CD8-positive, alpha-beta memory T cell (primary cell): Measurements from ENCODE around the gene C1QTNF8. TPM values are rescaled to one million over a fixed set of nuclear protein-coding genes. Genes with fewer than 3 reads are reported as not detected.

Source experiments
- CTCF ChIA-PET: fragments of 350-600 bp; sonication (Branson Sonifier 250); formaldehyde crosslinking; loops from one replicate; lab custom pipeline; 2021; ENCODE audit warnings: antibody characterized with exemption; lab: Charles Lee
- POLR2A ChIA-PET: fragments of 350-600 bp; sonication (Branson Sonifier 250); formaldehyde crosslinking; loops from one replicate; lab custom pipeline; 2021; ENCODE audit warnings: antibody characterized with exemption; lab: Charles Lee
- DNase-seq, 5 donors: peaks; one replicate each; pipeline versions ENCODE4 v3.0.0 to v3.0.0-alpha.2; 2020 to 2022; ENCODE audit warnings: mixed read lengths in 1 of 5
- H3K27ac ChIP-seq: one replicate; pipeline ENCODE4 v1.7.0; 2013; ENCODE audit warnings: low read depth, mild to moderate bottlenecking, low read length, moderate library complexity
- H3K27me3 ChIP-seq: 2 replicates; pipeline ENCODE4 v1.7.0; 2013; ENCODE audit warnings: low read length, mild to moderate bottlenecking; ENCODE audit not compliant: insufficient read depth, poor library complexity, severe bottlenecking
- H3K36me3 ChIP-seq: 2 replicates; pipeline ENCODE4 v1.7.0; 2013; ENCODE audit warnings: mild to moderate bottlenecking, low read length, moderate library complexity; ENCODE audit not compliant: insufficient read depth
- H3K4me1 ChIP-seq: 2 replicates; pipeline ENCODE4 v1.7.0; 2013; ENCODE audit warnings: mild to moderate bottlenecking, low read length, moderate library complexity; ENCODE audit not compliant: insufficient read depth
- H3K4me3 ChIP-seq: 2 replicates; pipeline ENCODE4 v1.7.0; 2013; ENCODE audit warnings: mild to moderate bottlenecking, low read length
- H3K9me3 ChIP-seq: 2 replicates; pipeline ENCODE4 v1.7.0; 2013; ENCODE audit warnings: mild to moderate bottlenecking, low read length
- H3K27ac Mint-ChIP-seq, 8 donors: one replicate each; pipeline ENCODE4 v1.8.0; 2020 to 2021; ENCODE audit warnings: mixed read lengths in 8 of 8, mild to moderate bottlenecking in 6 of 8, inconsistent platforms in 3 of 8, moderate library complexity in 3 of 8
- H3K27me3 Mint-ChIP-seq, 2 donors: one replicate each; pipeline ENCODE4 v1.8.0; 2020 to 2021; ENCODE audit warnings: mixed read lengths in 2 of 2, mild to moderate bottlenecking in 1 of 2, moderate library complexity in 1 of 2
- H3K36me3 Mint-ChIP-seq, 3 donors: one replicate each; pipeline ENCODE4 v1.8.0; 2020 to 2021; ENCODE audit warnings: mixed read lengths in 3 of 3, inconsistent platforms in 1 of 3, mild to moderate bottlenecking in 1 of 3
- H3K4me1 Mint-ChIP-seq, 3 donors: one replicate each; pipeline ENCODE4 v1.8.0; 2020 to 2021; ENCODE audit warnings: mixed read lengths in 3 of 3, inconsistent platforms in 1 of 3, mild to moderate bottlenecking in 1 of 3
- H3K4me3 Mint-ChIP-seq, 7 donors: one replicate each; pipeline ENCODE4 v1.8.0; 2020 to 2021; ENCODE audit warnings: mixed read lengths in 7 of 7, mild to moderate bottlenecking in 6 of 7, moderate library complexity in 4 of 7, inconsistent platforms in 2 of 7
- H3K9me3 Mint-ChIP-seq, 5 donors: one replicate each; pipeline ENCODE4 v1.8.0; 2020 to 2022; ENCODE audit warnings: mixed read lengths in 5 of 5, mild to moderate bottlenecking in 3 of 5, moderate library complexity in 2 of 5, inconsistent platforms in 1 of 5
- polyA plus RNA-seq: library from polyadenylated mRNA; unstranded; fragments of 300-500 nt; fragmentation: Illumina TruSeq; gene quantifications from one replicate; pipeline ENCODE4 v1.2.3, GENCODE V29; 2021
- total RNA-seq, 2 experiments: library from RNA; stranded (reverse); gene quantifications; one replicate each; pipeline ENCODE4 v1.2.3, GENCODE V29; 2021

C1QTNF8 gene
- total and polyA plus RNA-seq, 3 experiments from 2014 or later, result not detected

DNA sequence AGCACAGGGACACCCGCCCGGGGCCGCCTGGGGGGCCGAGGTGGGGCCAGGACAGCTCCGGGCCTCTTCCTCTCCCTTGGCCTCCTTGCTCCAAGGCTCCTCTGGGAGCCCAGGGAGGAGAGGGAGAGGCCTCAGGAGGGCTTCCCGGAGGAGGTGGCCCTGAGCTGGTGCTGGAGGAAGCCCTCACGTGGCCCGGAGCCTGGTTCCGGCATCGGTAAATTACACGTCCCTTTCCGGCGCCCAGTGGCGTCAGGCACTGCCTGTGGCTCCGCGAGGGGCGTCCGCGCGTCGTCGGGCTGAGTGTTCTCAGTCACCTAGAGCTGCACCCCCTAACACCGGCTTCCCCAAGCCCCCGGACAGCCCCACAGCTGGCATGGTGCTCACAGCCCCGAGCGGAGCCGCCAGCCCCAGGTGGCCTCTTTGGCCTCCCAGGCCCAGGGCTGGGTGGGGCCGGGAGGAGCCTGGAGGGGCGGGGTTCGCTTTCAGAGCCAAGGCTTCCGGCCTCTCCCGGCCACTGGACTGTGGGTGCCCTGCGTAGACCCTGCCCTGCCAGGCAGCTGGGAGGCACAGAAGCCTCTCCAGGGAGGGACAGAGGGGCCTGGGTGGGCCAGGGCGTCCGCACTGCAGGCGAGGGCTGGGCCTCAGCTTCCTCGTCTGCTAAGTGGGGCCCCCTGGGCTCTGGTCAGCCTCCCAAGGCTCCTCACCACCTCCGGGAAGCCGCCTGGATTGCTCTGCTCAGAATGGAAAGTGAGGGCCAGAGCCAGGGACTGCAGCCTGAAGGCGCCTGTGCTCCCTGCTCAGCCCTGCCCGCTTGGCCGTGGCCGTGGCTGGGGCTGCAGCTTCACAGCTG is 51.4 kb downstream of the C1QTNF8 start:
- Mint-ChIP-seq H3K27ac (no peak overlapping the region), H3K4me3 (no peak overlapping the region), H3K36me3 (no peaks in the 10 kb centered on the region), H3K27me3 (peaks cover 2 to 9% of the 10 kb centered on the region in 2 donors), H3K9me3 (peaks cover 0 to 3% (median 0%) of the 10 kb centered on the region in 5 donors), H3K4me1 (peaks cover 0 to 1% (median 0%) of the 10 kb centered on the region in 3 donors)
- Histone ChIP-seq H3K27ac (no peak overlapping the region), H3K4me1 (no peaks in the 10 kb centered on the region), H3K36me3 (no peaks in the 10 kb centered on the region), H3K4me3 (no peak overlapping the region), H3K9me3 (no peaks in the 10 kb centered on the region), H3K27me3 (no peaks in the 10 kb centered on the region)
- CTCF ChIA-PET, result no interaction called here
- no peak for DNase-seq
- POLR2A ChIA-PET, result no interaction called here

GRCh38 chr16:1043881-1044451 is 52.1 kb downstream of the C1QTNF8 start:
- Histone ChIP-seq H3K4me3 (no peak overlapping the region), H3K36me3 (no peaks in the 10 kb centered on the region), H3K27ac (no peak overlapping the region), H3K9me3 (no peaks in the 10 kb centered on the region), H3K27me3 (no peaks in the 10 kb centered on the region), H3K4me1 (no peaks in the 10 kb centered on the region)
- no peak for DNase-seq
- ChIA-PET CTCF (no interaction called here), POLR2A (no interaction called here)
- peaks cover 2 to 9% of the 10 kb centered on the region in 2 donors for H3K27me3 Mint-ChIP-seq
- peaks cover 0 to 1% (median 0%) of the 10 kb centered on the region in 3 donors for H3K4me1 Mint-ChIP-seq
- no peaks in the 10 kb centered on the region for H3K36me3 Mint-ChIP-seq
- H3K9me3 Mint-ChIP-seq, result peaks cover 0 to 3% (median 0%) of the 10 kb centered on the region in 5 donors
- no peak overlapping the region for H3K27ac Mint-ChIP-seq
- H3K4me3 Mint-ChIP-seq, result no peak overlapping the region

DNA sequence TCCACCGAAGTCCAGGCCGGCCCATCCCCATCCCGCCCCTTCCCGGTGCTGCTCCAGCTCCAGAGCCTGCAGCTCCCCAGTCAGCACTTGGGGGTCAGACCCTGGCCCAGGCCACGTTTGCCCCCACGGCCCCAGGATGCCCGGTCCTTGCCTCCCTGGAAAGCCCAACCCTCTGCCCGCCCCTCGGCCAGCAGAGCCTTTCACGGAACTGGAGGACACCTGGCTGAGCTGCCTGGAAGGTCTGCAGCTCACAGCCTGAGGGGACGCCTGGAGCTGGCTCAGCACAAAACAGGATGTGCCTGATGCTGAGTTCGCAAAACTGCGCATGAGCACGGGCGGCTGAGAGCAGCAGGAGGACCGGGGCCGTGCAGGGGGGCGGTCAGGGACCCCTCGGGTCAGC is 53.2 kb downstream of the C1QTNF8 start:
- ChIA-PET POLR2A (no interaction called here), CTCF (interaction anchor here (1.0 kb wide), 1 partner anchor 16 kb away, joined by 4 read pairs; no protein-coding TSS in a partner anchor)

GRCh38 chr16:1042049-1042744 is 53.8 kb downstream of the C1QTNF8 start:
- H3K27ac ChIP-seq, result no peak overlapping the region
- no peaks in the 10 kb centered on the region for H3K9me3 ChIP-seq
- DNase-seq, result no peak
- H3K27me3 ChIP-seq, result no peaks in the 10 kb centered on the region
- ChIA-PET CTCF (interaction anchor here (1.0 to 1.4 kb wide), 2 partner anchors 15 to 17 kb away, joined by 4 read pairs; no protein-coding TSS in a partner anchor), POLR2A (no interaction called here)
- H3K27ac Mint-ChIP-seq, result peak overlapping the region in 1 of 8 donors; percentile 49
- H3K36me3 Mint-ChIP-seq, result no peaks in the 10 kb centered on the region
- peaks cover 2 to 9% of the 10 kb centered on the region in 2 donors for H3K27me3 Mint-ChIP-seq
- no peak overlapping the region for H3K4me3 ChIP-seq
- no peak overlapping the region for H3K4me3 Mint-ChIP-seq
- H3K9me3 Mint-ChIP-seq, result peaks cover 0 to 3% (median 0%) of the 10 kb centered on the region in 5 donors
- H3K36me3 ChIP-seq, result no peaks in the 10 kb centered on the region
- H3K4me1 Mint-ChIP-seq, result peaks cover 0 to 1% (median 0%) of the 10 kb centered on the region in 3 donors
- no peaks in the 10 kb centered on the region for H3K4me1 ChIP-seq

More for the DNA sequence above, 53.2 kb downstream of the C1QTNF8 start:
- Mint-ChIP-seq H3K27me3 (peaks cover 2 to 9% of the 10 kb centered on the region in 2 donors), H3K4me3 (no peak overlapping the region), H3K9me3 (peaks cover 0 to 3% (median 0%) of the 10 kb centered on the region in 5 donors), H3K36me3 (no peaks in the 10 kb centered on the region), H3K27ac (no peak overlapping the region), H3K4me1 (peaks cover 0 to 1% (median 0%) of the 10 kb centered on the region in 3 donors)
- H3K4me1 ChIP-seq, result no peaks in the 10 kb centered on the region
- H3K36me3 ChIP-seq, result no peaks in the 10 kb centered on the region
- no peaks in the 10 kb centered on the region for H3K27me3 ChIP-seq
- H3K9me3 ChIP-seq, result no peaks in the 10 kb centered on the region
- H3K27ac ChIP-seq, result no peak overlapping the region
- DNase-seq, result no peak
- no peak overlapping the region for H3K4me3 ChIP-seq

GRCh38 chr16:1040346-1040745 is 55.7 kb downstream of the C1QTNF8 start:
- no peaks in the 10 kb centered on the region for H3K27me3 ChIP-seq
- no peak for DNase-seq
- no peaks in the 10 kb centered on the region for H3K36me3 ChIP-seq
- no peaks in the 10 kb centered on the region for H3K9me3 ChIP-seq
- Mint-ChIP-seq H3K36me3 (no peaks in the 10 kb centered on the region), H3K27me3 (peaks cover 3 to 9% of the 10 kb centered on the region in 2 donors), H3K4me1 (peaks cover 0 to 1% (median 0%) of the 10 kb centered on the region in 3 donors), H3K4me3 (no peak overlapping the region), H3K27ac (no peak overlapping the region), H3K9me3 (peaks cover 0 to 3% (median 0%) of the 10 kb centered on the region in 5 donors)
- POLR2A ChIA-PET, result no interaction called here
- H3K27ac ChIP-seq, result no peak overlapping the region
- H3K4me1 ChIP-seq, result no peaks in the 10 kb centered on the region
- no peak overlapping the region for H3K4me3 ChIP-seq
- CTCF ChIA-PET, result interaction anchor here (1.4 kb wide), 1 partner anchor 17 kb away, joined by 4 read pairs; no protein-coding TSS in a partner anchor

- ChIA-PET CTCF (no interaction called here), POLR2A (no interaction called here)
- Mint-ChIP-seq H3K27me3 (peaks cover 4 to 9% of the 10 kb centered on the region in 2 donors), H3K36me3 (no peaks in the 10 kb centered on the region), H3K9me3 (peaks cover 0 to 3% (median 0%) of the 10 kb centered on the region in 5 donors), H3K4me3 (no peak overlapping the region), H3K4me1 (peaks cover 0 to 1% (median 0%) of the 10 kb centered on the region in 3 donors), H3K27ac (no peak overlapping the region)
- Histone ChIP-seq H3K4me3 (no peak overlapping the region), H3K36me3 (no peaks in the 10 kb centered on the region), H3K9me3 (no peaks in the 10 kb centered on the region), H3K27ac (no peak overlapping the region), H3K27me3 (no peaks in the 10 kb centered on the region), H3K4me1 (no peaks in the 10 kb centered on the region)
- DNase-seq, result no peak
Measured at GRCh38 chr16:1039762-1040161, 56.3 kb downstream of the C1QTNF8 start.

- Histone ChIP-seq H3K4me3 (no peak overlapping the region), H3K27ac (no peak overlapping the region), H3K9me3 (no peaks in the 10 kb centered on the region), H3K27me3 (no peaks in the 10 kb centered on the region), H3K4me1 (no peaks in the 10 kb centered on the region), H3K36me3 (no peaks in the 10 kb centered on the region)
- Mint-ChIP-seq H3K27me3 (peaks cover 4 to 9% of the 10 kb centered on the region in 2 donors), H3K4me1 (peaks cover 0 to 1% (median 0%) of the 10 kb centered on the region in 3 donors), H3K27ac (no peak overlapping the region), H3K9me3 (peaks cover 0 to 3% (median 0%) of the 10 kb centered on the region in 5 donors), H3K4me3 (no peak overlapping the region), H3K36me3 (no peaks in the 10 kb centered on the region)
- ChIA-PET POLR2A (no interaction called here), CTCF (no interaction called here)
- no peak for DNase-seq
Measured at GRCh38 chr16:1038932-1039331, 57.1 kb downstream of the C1QTNF8 start.
